H1 (cell line): ENCODE results near the gene B3GLCT. TPM values are rescaled to one million over a fixed set of nuclear protein-coding genes. Genes with fewer than 3 reads are reported as not detected.

ENCODE experiments used
- BRCA1 ChIP-seq: IDR thresholded peaks from 2 replicates; pipeline ENCODE4 v1.6.1; 2012; ENCODE audit warnings: low read depth, low read length, improper control_type of control experiment
- polyA plus RNA-seq, 7 experiments: library from polyadenylated mRNA; depleted of rRNA in 3 of 7; stranded (reverse) in 5 of 7; unstranded in 2 of 7; fragments of >200 nt in 5 of 7; fragments of 200-250 nt in 2 of 7; gene quantifications; 1 replicate in 5 of 7; 2 replicates in 1 of 7; 4 replicates in 1 of 7; pipeline versions ENCODE4 v1.2.1 to v1.2.3, GENCODE V29; 2011 to 2013; ENCODE audit warnings: missing spikeins in 2 of 7, mixed read lengths in 2 of 7
- total RNA-seq: library from RNA; stranded (reverse); fragmentation: NEBNext Ultra II Directional; extraction: Animal tissue kit (Norgen Biotek cat#: 25700); gene quantifications from 2 replicates; pipeline ENCODE4 v1.2.1, GENCODE V29; 2021

The B3GLCT gene
- total and polyA plus RNA-seq, 2 of the 8 experiments (the other 6 are each of a cell fraction or from before 2014, with no cell fraction given), result 1.5 to 4.1 TPM

DNA sequence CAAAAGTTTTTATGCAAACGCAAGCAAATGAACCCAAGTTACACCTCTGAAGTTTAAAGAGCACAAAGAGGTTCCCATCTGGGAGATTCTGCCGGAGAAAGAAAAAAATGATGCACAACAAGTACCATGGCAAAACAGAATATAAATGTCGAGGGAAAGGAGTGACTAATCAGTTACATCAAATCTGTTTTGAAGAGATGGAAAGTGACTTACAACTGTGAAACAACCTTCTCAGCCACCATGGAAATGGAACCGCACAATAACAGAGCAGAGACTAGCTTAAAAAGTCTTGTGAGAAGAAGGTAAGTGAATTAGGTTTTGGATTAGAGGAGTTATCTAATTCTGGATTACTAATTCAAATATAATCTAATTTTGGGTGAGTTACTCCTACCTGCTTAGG is 40.5 kb upstream of the B3GLCT start (continued):
- TF ChIP-seq BRCA1, result no peak
